Measurements from ENCODE around the gene CBARP.
A peak's percentile ranks its signal among the peaks of the same experiment; 100 is the strongest.

CBARP gene

GRCh38 chr19:1264801-1265614 lies 27.2 kb upstream of the CBARP start:
- no peak for DNase-seq (ENCODE audit: low read depth in 1 of 2, low spot score in 1 of 2)

- no peak for DNase-seq (ENCODE audit: low read depth in 1 of 2, low spot score in 1 of 2)
Measured at GRCh38 chr19:1263188-1263587, 25.4 kb upstream of the CBARP start.

GRCh38 chr19:1262623-1263123 lies 24.9 kb upstream of the CBARP start:
- no peak for DNase-seq (ENCODE audit: low read depth in 1 of 2, low spot score in 1 of 2)

- no peak for DNase-seq (ENCODE audit: low read depth in 1 of 2, low spot score in 1 of 2)
Measured at GRCh38 chr19:1261798-1262622, 24.2 kb upstream of the CBARP start.

GRCh38 chr19:1261538-1261797 lies 23.7 kb upstream of the CBARP start:
- DNase-seq (ENCODE audit: low read depth in 1 of 2, low spot score in 1 of 2) = no peak

GRCh38 chr19:1260749-1261537 lies 23.1 kb upstream of the CBARP start:
- peak; percentile 91 to 98 for DNase-seq (ENCODE audit: low read depth in 1 of 2, low spot score in 1 of 2)

- DNase-seq (ENCODE audit: low read depth in 1 of 2, low spot score in 1 of 2) = no peak
Measured at GRCh38 chr19:1259876-1260748, 22.3 kb upstream of the CBARP start.

GRCh38 chr19:1259206-1259875 lies 21.5 kb upstream of the CBARP start:
- DNase-seq (ENCODE audit: low read depth in 1 of 2, low spot score in 1 of 2) = peak in 1 of 2 donors; percentile 46

GRCh38 chr19:1258707-1259205 lies 21.0 kb upstream of the CBARP start:
- no peak for DNase-seq (ENCODE audit: low read depth in 1 of 2, low spot score in 1 of 2)

GRCh38 chr19:1258163-1258492 lies 20.3 kb upstream of the CBARP start:
- no peak for DNase-seq (ENCODE audit: low read depth in 1 of 2, low spot score in 1 of 2)

GRCh38 chr19:1257475-1258162 lies 19.8 kb upstream of the CBARP start:
- no peak for DNase-seq (ENCODE audit: low read depth in 1 of 2, low spot score in 1 of 2)

- no peak for DNase-seq (ENCODE audit: low read depth in 1 of 2, low spot score in 1 of 2)
Measured at GRCh38 chr19:1256646-1257474, 19.1 kb upstream of the CBARP start.

GRCh38 chr19:1255186-1256161 lies 17.7 kb upstream of the CBARP start:
- DNase-seq (ENCODE audit: low read depth in 1 of 2, low spot score in 1 of 2) = no peak

GRCh38 chr19:1254530-1255185 lies 16.9 kb upstream of the CBARP start:
- DNase-seq (ENCODE audit: low read depth in 1 of 2, low spot score in 1 of 2) = no peak

- DNase-seq (ENCODE audit: low read depth in 1 of 2, low spot score in 1 of 2) = no peak
Measured at GRCh38 chr19:1254081-1254527, 16.3 kb upstream of the CBARP start.

GRCh38 chr19:1253514-1254080 lies 15.8 kb upstream of the CBARP start:
- no peak for DNase-seq (ENCODE audit: low read depth in 1 of 2, low spot score in 1 of 2)
